Endometrial microvascular endothelial cells (primary cell): ENCODE measurements around the gene C3orf20. TPM values are rescaled to one million over a fixed set of nuclear protein-coding genes. Genes with fewer than 3 reads are reported as not detected.

Experiments used
- in situ Hi-C: cut with HindIII; loops from 2 replicates; pipeline ENCODE4 v1.10.0; 2017; ENCODE audit warnings: low sequenced_read_pairs, low pct_unique_long_range_greater_than_20kb; ENCODE audit errors: inconsistent ontology term
- total RNA-seq: library from RNA; depleted of rRNA; stranded (reverse); fragments of >200 nt; gene quantifications from one replicate; pipeline ENCODE4 v1.2.3, GENCODE V29; 2015; ENCODE audit errors: inconsistent ontology term

The C3orf20 gene
- total RNA-seq, 1 donor from 2014 or later: 0.28 TPM

DNA sequence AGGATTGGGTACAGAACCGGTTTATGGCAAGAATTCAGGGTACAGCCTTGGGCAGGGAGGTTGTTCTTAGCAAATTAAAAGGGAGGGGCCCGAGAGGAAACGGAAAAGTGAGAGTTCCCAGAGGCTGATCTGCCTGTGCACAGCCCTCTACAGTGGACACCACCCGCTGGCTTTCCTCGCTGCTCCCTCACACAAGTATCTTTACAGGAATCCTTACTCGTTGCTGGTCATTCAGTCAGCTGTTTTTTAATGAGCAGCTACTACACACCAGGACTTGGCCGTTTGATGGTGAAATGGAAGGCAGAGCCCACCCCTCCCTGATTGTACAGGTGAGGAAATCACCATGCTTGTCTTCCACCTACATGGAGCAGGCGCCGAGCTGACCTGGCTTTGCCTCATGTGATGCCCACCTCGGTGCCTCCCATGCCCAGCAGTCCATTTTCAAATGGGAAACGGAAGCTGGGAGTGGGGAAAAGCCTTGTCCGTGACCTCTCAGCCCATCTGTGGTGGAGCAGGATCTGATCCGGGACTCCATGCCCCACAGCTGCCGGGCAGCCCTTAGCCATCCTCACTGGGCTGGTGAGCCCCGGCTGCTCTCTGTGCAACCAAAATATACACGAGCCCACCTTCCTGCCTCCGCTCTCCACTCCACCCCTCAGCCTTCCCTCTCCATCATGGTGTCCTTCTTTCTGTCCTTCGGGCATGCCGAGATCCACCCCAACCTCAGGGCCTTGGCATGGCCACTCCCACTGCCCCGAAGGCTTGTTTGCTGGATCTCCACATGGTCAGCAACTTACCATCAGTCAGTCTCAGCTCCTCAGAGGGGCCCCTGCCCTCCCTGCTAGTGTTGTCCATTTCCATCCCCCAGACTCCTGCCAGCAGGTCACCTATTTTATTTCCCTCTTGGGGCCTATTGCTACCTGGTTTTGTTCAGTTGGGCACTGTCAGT is 110.5 kb downstream of the C3orf20 start:
- in situ Hi-C loops: no loop called here

GRCh38 chr3:14786369-14786768 is 111.4 kb downstream of the C3orf20 start:
- in situ Hi-C loops: no loop called here

DNA sequence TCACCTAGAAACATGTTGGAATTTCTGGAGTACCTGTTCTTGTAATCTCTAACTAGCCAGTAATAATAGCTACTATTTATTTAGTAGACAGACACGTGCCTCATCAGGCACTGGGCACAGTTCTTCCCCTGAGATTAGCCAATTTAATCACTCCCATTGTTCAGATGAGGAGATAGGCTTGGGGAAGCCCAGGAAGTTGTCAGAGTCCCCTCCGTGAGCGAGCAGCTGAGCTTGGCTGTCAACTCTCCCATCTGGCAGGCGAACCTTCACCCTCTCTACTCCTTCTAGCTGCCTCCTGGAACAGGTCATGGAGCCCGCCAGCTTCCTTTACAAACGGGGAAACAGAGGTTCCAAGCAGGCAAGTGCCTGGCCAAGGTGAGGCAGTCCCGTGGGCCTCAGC is 112.7 kb downstream of the C3orf20 start:
- in situ Hi-C loops: no loop called here

DNA sequence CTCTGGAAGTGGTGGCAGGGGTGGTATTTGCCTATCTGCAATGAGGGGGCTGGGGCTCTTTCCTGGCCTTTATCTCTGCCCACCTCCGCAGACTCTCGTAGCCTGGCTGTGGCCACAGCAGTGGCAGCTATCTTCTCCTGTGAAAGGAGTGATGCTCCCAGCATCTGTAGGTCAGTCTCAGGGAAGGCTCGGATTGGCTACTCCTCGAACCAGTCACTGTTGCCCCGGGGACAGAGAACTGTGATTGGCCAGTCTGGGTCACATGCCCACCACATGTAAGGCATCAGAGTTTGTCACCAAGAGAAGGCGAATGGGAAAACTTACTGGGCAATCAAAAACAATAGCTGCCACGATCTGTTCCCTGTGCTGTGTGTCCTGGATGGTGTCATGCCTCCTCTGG is 113.7 kb downstream of the C3orf20 start:
- in situ Hi-C loops: no loop called here

GRCh38 chr3:14789221-14789620 is 114.3 kb downstream of the C3orf20 start:
- in situ Hi-C loops: no loop called here

DNA sequence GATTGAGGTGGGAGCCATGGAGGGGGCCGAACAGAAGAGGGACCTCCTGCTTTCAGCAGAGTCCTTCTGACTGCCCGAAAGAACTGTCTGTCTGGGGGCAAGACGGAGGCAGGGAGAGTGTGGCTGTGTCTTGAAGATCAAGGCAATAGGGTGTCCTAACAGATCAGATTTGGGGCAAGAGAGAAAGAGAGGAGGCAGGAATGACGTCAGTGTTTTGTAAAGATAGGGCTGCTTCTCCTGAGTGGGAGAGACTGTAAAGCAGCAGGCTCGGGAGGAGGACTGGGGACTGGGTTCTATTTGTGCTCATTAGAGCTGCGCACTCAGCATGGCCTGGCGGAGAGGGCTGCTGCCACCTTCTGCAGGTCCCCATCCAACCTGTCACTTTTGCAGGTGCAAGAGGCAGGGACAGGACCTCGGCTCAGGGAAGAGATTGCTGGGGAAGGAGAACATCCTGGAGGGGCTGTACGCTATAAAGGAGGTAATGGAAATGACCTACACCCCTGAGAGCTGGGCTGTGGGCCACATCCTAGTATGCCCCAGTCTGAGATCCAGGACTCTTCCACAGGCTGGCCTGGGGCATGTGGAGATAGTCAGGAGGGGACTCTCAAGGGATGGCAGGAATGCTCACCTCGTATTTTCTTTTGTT is 114.8 kb downstream of the C3orf20 start:
- in situ Hi-C loops: no loop called here

DNA sequence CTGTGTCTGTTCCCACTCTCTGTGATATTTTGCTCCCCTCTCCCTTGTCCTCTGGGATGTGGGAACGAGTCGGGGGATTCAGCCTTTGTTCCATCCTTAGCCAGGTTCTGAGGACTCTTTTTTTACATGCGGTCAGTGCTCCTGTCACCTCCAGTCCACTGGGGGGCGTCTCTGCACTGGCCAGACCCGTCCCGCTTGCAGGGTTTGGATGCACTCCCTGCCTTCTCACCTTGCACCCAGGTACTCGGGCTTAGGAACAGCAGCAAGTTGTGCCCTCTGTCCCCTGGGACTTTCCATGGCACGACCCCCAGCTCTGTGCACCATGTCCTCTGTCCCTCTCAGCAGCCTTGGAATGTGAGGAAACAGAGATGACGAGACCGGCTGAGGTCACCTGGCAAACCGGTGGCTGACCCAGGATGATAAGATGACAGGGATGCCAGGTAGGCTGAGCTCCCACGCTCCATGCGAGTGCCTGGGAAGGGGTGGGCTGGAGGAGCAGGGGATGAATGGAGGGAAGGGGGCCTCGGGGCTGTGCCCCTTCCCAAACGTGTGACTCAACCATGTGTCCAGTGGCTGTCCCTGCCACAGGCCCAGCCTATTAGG is 116.5 kb downstream of the C3orf20 start:
- in situ Hi-C loops: no loop called here

DNA sequence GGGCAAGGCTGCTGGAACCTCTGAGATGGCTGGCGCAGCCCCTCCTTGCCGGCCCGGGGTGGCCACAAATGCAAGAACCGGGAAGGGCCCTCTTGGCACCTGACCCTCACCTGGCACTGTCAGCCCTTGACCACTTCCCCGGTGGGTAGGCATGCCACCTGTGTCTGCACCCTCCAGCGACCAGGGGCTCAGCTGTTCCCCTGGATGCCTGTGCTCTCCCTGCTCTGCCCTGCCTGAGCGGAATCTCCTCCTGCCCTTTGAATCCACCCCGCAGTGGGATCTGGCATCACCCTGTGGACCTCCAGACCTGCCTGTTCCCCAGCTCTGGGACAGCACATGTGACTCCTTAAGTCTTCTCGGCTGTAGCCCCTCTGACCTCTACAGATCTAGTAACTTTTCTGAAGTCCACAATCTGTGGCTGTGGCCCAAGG is 117.8 kb downstream of the C3orf20 start:
- in situ Hi-C loops: no loop called here

DNA sequence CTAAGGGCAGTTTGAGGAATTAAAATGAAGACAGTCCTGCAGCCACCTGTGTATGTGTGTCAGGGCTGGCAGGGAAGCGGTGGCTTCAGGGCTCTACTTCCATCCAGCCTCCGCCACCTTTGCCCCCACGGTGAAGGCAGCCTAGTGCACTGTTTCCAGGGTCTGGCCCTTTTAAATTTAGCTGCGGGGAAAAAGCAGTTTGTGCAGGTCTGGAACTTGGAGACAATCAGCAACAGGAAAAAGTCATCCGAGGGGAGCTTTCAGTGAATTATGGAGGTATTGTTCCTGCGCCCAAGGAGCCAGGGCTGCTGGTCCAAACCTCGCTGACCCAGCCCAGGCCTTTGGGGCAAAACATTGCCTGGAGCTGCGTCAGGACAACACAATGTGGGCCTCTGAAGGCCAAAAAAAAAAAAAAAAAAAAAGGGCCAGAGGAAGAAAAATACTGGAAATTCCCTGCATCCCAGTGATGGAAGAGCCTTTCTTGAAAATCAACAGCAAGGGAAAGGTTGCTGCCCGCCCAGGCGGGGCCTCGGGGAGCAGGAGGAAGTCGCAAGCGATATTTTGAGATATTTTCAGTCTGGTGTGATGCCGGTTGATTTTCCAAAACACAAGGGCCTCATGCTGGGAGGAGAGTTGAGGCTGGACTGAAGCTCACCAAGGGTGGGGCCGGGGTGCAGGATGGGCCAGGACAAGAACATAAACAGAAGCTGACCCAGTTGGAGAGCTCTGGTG is 118.4 kb downstream of the C3orf20 start:
- in situ Hi-C loops: no loop called here

DNA sequence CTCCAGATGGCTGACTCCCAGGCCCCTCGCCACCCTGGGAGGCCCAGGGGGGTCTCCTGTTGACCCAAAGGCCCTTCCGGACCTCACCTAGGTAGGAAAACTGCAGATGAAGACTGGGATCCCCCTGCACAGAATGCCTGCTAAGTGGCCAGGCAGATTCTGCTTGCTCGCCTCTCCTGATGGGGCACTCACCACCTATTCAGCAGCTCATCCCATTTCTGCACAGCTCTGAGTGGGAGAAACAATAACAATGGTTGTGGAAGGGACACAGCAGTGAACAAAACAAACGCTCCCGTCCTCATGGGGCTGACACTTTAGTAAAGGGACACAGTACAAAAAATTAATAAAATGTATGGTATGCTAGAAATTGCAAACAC is 118.9 kb downstream of the C3orf20 start:
- in situ Hi-C loops: no loop called here

DNA sequence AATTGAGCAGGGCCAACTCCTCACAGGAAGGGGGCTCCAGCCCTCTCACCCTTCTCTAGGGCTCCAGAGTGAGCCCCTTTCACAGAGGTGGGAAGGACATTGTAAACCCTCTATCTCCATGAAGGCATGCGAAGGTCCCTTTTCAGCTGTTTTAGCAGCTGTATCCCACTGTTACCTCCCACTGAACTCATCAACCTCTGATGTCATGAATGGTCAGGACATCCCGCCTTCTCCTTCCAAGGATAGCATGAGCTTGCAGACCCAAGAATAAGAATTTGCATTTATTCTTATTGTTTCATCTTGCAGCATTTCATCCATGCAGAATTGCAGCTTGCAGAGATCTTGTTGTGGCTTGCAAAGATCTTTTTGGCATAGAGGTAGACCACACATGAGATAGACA is 119.5 kb downstream of the C3orf20 start:
- in situ Hi-C loops: no loop called here

- in situ Hi-C loops: no loop called here
Measured at GRCh38 chr3:14795996-14796395, 121.1 kb downstream of the C3orf20 start.

- in situ Hi-C loops: no loop called here
Measured at GRCh38 chr3:14796403-14797077, 121.6 kb downstream of the C3orf20 start.

DNA sequence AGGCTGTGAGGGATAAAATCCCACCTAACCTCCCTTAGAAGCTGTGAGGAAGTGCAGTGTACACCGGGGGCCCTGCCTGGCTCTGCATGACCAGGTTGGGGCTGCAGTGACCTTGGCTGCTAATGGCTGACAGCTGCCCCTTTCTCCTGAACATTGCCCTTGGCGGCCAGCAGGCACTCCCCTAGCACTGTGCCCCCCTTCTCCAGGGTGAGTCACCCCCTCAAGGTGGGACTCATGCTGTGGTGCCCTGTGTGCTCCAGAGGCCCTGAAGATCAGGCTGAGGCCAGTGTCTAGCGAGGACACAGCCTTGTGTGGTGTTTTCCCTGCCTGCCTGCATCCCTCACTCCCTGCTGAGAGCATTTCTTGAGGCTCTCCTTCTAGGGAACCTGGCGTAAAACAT is 122.8 kb downstream of the C3orf20 start:
- in situ Hi-C loops: no loop called here

DNA sequence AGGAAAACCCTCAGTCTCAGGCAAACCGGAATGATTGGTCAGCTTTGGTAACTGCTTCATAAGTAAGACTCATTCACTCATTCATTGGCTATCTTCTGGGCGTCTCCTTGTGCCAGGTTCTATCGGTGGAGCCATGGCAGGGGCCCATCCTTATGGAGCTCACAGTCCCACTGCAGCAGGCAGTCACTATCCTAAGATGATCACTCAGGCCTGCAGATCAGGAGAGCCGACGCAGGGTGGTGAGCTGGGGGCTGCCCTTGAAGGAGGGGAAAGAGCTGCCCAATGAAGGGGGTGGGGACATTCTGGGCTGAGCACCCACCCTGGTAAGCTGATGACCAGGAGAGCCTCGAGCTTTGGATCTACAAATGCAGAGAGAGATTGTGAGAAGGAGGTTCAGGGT is 123.3 kb downstream of the C3orf20 start:
- in situ Hi-C loops: no loop called here

GRCh38 chr3:14799146-14799545 is 124.2 kb downstream of the C3orf20 start:
- in situ Hi-C loops: no loop called here

DNA sequence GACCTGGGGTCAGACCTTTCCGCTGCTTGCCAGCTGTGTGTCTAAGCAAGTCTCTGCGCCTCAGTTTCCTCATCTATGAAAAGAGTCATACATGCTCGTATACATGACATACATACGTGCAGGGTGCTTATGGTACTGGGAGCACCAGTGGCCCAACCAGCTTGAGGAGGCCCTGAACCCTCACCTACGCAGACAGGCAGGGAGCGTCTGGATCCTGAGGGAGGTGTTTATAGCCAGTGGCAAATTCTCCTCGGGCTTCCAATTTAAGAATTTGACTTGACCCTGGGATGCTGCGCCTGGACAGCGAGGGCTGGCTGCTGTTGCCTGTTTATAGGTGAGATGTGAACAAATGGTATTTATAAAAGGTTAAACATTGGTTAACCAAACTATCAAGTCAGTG is 126.1 kb downstream of the C3orf20 start:
- in situ Hi-C loops: no loop called here

- in situ Hi-C loops: no loop called here
Measured at GRCh38 chr3:14801668-14802380, 126.9 kb downstream of the C3orf20 start.
